Effector CD4-positive, alpha-beta T cell (primary cell): ENCODE results near the gene PFAS.
A peak's percentile ranks its signal among the peaks of the same experiment; 100 is the strongest.

Source experiments
- DNase-seq: peaks from one replicate; pipeline ENCODE4 v3.0.0-alpha.2; 2020

PFAS gene

GRCh38 chr17:8300627-8301242 lies 51.6 kb downstream of the PFAS start:
- DNase-seq = peak; percentile 42

- no peak for DNase-seq
Observed at GRCh38 chr17:8310601-8311123, 61.6 kb downstream of the PFAS start.

- DNase-seq = no peak
Observed at GRCh38 chr17:8311131-8311790, 62.2 kb downstream of the PFAS start.

- no peak for DNase-seq
Observed at GRCh38 chr17:8312251-8312650, 63.2 kb downstream of the PFAS start.

GRCh38 chr17:8312726-8313600 lies 63.9 kb downstream of the PFAS start:
- no peak for DNase-seq

GRCh38 chr17:8314797-8315763 lies 66.0 kb downstream of the PFAS start:
- no peak for DNase-seq

GRCh38 chr17:8315764-8316217 lies 66.7 kb downstream of the PFAS start:
- no peak for DNase-seq

- no peak for DNase-seq
Observed at GRCh38 chr17:8318010-8318935, 69.2 kb downstream of the PFAS start.
